Adipocyte (in vitro differentiated cells): ENCODE results near the gene ANTXR1.

Experiments used
- DNase-seq: peaks from one replicate; pipeline ENCODE4 v3.0.0-alpha.2; 2015; ENCODE audit warnings: low read depth
- H3K27me3 ChIP-seq: replicated peaks from 2 replicates; pipeline ENCODE4 v1.7.0; 2013; ENCODE audit warnings: mild to moderate bottlenecking, low read length, moderate library complexity; ENCODE audit not compliant: control insufficient read depth, insufficient read depth
- H3K36me3 ChIP-seq: 2 replicates; pipeline ENCODE4 v1.7.0; 2013; ENCODE audit warnings: low read length, mild to moderate bottlenecking, moderate library complexity; ENCODE audit not compliant: control insufficient read depth, insufficient read depth, severe bottlenecking
- H3K4me1 ChIP-seq: 2 replicates; pipeline ENCODE4 v1.7.0; 2013; ENCODE audit warnings: mild to moderate bottlenecking, low read length, moderate library complexity; ENCODE audit not compliant: control insufficient read depth, insufficient read depth
- H3K4me3 ChIP-seq: 2 replicates; pipeline ENCODE4 v1.7.0; 2013; ENCODE audit warnings: mild to moderate bottlenecking, low read length, moderate library complexity
- H3K9ac ChIP-seq: 2 replicates; pipeline ENCODE4 v1.7.0; 2013; ENCODE audit warnings: mild to moderate bottlenecking, low read length, moderate library complexity
- H3K9me3 ChIP-seq: 2 replicates; pipeline ENCODE4 v1.7.0; 2013; ENCODE audit warnings: mild to moderate bottlenecking, low read length, moderate library complexity; ENCODE audit not compliant: control insufficient read depth

The ANTXR1 gene

DNA sequence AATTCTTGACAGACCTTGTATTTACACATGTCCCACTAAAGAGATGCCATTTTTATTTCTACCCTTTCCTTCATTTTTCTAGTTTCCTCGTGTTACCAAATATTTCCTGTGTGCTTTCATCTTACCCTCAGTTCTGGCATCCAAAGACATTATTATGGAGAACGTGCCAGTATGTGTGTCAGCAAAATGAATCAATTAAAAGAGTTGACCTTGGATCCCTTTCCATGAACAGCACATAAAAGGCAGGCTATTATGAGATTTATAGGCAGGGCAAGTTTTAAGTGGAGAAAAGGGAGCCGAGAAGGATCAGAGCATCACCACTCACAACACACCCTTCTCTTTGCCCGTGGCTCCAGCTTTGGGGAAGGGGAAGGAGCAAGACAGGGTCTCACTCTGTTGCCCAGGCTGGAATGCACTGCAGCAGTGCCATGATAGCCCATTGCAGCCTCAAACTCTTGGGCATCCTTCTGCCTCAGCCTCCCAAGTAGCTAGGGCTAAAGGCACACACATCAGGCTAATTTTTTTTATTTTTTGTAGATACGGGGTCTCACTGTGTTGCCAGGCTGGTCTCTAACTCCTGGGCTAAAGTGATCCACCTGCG lies 224.2 kb downstream of the ANTXR1 start:
- no peaks in the 10 kb centered on the region for H3K9me3 ChIP-seq
- peaks cover 3% of the 10 kb centered on the region for H3K36me3 ChIP-seq
- no peak overlapping the region for H3K9ac ChIP-seq
- peaks cover 9% of the 10 kb centered on the region for H3K4me1 ChIP-seq
- DNase-seq: no peak
- H3K4me3 ChIP-seq: no peak overlapping the region
- no peaks in the 10 kb centered on the region for H3K27me3 ChIP-seq

DNA sequence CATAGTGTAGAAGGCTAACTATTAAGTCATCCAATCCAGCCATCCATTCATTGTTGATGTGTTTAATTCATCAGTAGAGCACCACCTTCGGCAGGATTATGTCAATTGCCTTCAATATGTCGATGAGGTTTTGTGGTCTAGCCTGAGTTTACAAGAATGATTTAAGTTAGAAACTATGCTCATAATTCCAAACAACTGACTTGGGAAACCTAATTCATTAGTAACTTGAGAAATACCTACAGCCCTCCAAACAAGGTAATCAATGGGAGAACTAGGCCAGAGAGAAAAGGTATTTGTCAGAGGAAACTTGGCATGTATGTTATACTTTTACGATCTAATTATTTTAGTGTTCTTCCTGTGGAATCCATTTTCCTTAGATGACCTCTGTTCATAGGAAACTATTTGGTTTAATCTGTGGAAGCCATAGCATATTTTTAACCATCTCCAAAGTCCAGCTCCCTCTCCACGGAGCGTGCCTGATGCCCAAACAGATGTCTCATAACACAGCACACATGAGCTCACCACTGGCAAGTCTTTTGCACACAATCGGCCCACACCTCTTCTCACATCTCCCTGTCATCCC lies 225.6 kb downstream of the ANTXR1 start:
- DNase-seq: no peak
- H3K9me3 ChIP-seq: no peaks in the 10 kb centered on the region
- H3K4me1 ChIP-seq: peaks cover 23% of the 10 kb centered on the region
- H3K4me3 ChIP-seq: no peak overlapping the region
- H3K36me3 ChIP-seq: peaks cover 3% of the 10 kb centered on the region
- H3K9ac ChIP-seq: no peak overlapping the region
- H3K27me3 ChIP-seq: no peaks in the 10 kb centered on the region

DNA sequence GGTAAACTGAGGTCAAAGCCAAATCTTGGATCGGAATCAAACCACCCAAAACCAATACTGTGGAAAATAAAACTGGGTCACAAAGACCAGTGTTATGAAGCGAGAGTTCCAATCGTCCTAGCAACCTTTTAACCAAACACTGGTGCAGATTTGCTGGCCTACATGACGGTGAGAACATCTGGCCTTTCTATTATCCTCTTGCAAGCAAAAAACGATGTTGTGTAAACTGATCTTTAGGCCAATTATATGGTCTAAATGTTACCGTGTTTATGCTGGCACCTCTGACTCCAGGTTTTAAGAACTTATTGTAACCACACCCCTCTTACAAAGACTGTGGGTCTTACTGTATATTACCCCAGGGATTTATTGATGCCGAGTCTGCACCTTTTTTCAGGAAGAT lies 228.1 kb downstream of the ANTXR1 start:
- Histone ChIP-seq H3K4me1 (peaks cover 33% of the 10 kb centered on the region), H3K9ac (no peak overlapping the region), H3K36me3 (peaks cover 8% of the 10 kb centered on the region), H3K9me3 (no peaks in the 10 kb centered on the region), H3K4me3 (no peak overlapping the region), H3K27me3 (no peaks in the 10 kb centered on the region)
- no peak for DNase-seq

GRCh38 chr2:69241664-69242514 lies 228.9 kb downstream of the ANTXR1 start:
- Histone ChIP-seq H3K9ac (no peak overlapping the region), H3K9me3 (no peaks in the 10 kb centered on the region), H3K36me3 (peaks cover 15% of the 10 kb centered on the region), H3K4me1 (peaks cover 29% of the 10 kb centered on the region), H3K4me3 (no peak overlapping the region), H3K27me3 (no peaks in the 10 kb centered on the region)
- no peak for DNase-seq

- no peaks in the 10 kb centered on the region for H3K27me3 ChIP-seq
- H3K9me3 ChIP-seq: no peaks in the 10 kb centered on the region
- H3K4me3 ChIP-seq: no peak overlapping the region
- H3K4me1 ChIP-seq: peaks cover 24% of the 10 kb centered on the region
- peaks cover 22% of the 10 kb centered on the region for H3K36me3 ChIP-seq
- H3K9ac ChIP-seq: no peak overlapping the region
- peak; percentile 91 for DNase-seq
These were observed 229.7 kb downstream of the ANTXR1 start for GRCh38 chr2:69242651-69243051.

GRCh38 chr2:69243652-69244051 lies 230.7 kb downstream of the ANTXR1 start:
- no peak for DNase-seq
- Histone ChIP-seq H3K4me3 (no peak overlapping the region), H3K4me1 (peaks cover 24% of the 10 kb centered on the region), H3K27me3 (no peaks in the 10 kb centered on the region), H3K9me3 (no peaks in the 10 kb centered on the region), H3K36me3 (peaks cover 22% of the 10 kb centered on the region), H3K9ac (no peak overlapping the region)

DNA sequence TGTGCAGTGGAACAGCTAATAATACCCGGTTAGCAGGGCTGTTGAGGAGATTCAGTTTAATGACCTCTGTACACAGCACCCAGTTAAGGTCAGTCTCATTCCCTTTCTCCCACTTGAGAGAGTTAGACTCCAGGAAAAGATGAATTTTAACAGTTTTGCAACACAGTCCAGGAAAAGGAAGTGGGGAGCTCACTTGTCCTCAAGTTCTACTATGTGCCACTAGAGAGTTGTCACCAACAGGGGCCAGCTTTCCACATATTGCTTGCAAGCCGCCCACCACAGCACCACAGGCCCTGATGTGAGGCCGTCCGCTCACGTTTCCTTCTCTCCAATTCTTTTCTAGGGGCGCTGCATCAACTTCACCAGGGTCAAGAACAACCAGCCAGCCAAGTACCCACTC lies 231.9 kb downstream of the ANTXR1 start:
- no peaks in the 10 kb centered on the region for H3K9me3 ChIP-seq
- DNase-seq: no peak
- peaks cover 19% of the 10 kb centered on the region for H3K36me3 ChIP-seq
- H3K4me1 ChIP-seq: peaks cover 24% of the 10 kb centered on the region
- H3K4me3 ChIP-seq: no peak overlapping the region
- H3K9ac ChIP-seq: no peak overlapping the region
- H3K27me3 ChIP-seq: no peaks in the 10 kb centered on the region

DNA sequence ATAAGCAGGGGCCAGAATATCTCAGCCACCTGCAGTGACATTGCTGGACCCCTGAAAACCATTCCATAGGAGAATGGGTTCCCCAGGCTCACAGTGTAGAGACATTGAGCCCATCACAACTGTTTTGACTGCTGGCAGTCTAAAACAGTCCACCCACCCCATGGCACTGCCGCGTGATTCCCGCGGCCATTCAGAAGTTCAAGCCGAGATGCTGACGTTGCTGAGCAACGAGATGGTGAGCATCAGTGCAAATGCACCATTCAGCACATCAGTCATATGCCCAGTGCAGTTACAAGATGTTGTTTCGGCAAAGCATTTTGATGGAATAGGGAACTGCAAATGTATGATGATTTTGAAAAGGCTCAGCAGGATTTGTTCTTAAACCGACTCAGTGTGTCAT lies 234.6 kb downstream of the ANTXR1 start:
- Histone ChIP-seq H3K36me3 (peaks cover 19% of the 10 kb centered on the region), H3K4me3 (no peak overlapping the region)
- no peak for DNase-seq

GRCh38 chr2:69248232-69248631 lies 235.3 kb downstream of the ANTXR1 start:
- Histone ChIP-seq H3K9me3 (no peaks in the 10 kb centered on the region), H3K36me3 (peaks cover 19% of the 10 kb centered on the region), H3K4me1 (peaks cover 27% of the 10 kb centered on the region), H3K9ac (no peak overlapping the region), H3K27me3 (no peaks in the 10 kb centered on the region), H3K4me3 (no peak overlapping the region)
- DNase-seq: no peak

More for the DNA sequence above, 234.6 kb downstream of the ANTXR1 start:
- Histone ChIP-seq H3K27me3 (no peaks in the 10 kb centered on the region), H3K4me1 (peaks cover 27% of the 10 kb centered on the region), H3K9me3 (no peaks in the 10 kb centered on the region), H3K9ac (no peak overlapping the region)

GRCh38 chr2:69250981-69251380 lies 238.0 kb downstream of the ANTXR1 start:
- Histone ChIP-seq H3K4me1 (peaks cover 29% of the 10 kb centered on the region), H3K27me3 (no peaks in the 10 kb centered on the region), H3K9me3 (no peaks in the 10 kb centered on the region), H3K4me3 (no peak overlapping the region), H3K9ac (no peak overlapping the region), H3K36me3 (peaks cover 15% of the 10 kb centered on the region)
- no peak for DNase-seq

DNA sequence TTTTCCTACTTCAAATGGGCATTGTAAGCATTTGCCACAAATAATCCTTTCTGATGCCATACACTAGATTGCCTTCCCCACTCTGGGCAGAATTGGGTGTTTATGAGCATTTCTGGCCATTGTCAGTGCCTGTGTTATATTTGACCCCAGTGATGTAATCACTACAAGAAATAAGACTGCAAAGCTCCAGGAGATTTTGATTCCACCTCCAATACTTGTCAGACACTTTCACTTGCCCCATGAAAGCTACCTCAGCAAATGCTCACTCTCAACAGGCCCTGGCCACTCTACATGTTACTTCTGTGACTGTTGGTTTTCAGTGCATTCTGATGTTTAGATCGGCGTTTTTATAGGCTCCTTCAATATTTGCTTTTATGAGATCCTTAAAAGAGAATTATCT lies 239.0 kb downstream of the ANTXR1 start:
- Histone ChIP-seq H3K9ac (no peak overlapping the region), H3K27me3 (no peaks in the 10 kb centered on the region), H3K36me3 (peaks cover 7% of the 10 kb centered on the region), H3K4me1 (peaks cover 33% of the 10 kb centered on the region), H3K4me3 (no peak overlapping the region), H3K9me3 (no peaks in the 10 kb centered on the region)
- DNase-seq: no peak
